T-helper 1 cell treated with Interleukin-12 subunit alpha and Interleukin-12 subunit beta and Interleukin-4 antibody, amounts not matched to agents 30 μg/mL and 1 μg/mL, for 36 hours (primary cell): Measurements from ENCODE around the gene NRIP1.
"Not testable (repeated sequence)": the region's sequence is repeated elsewhere in the genome, so short reads cannot be mapped to it uniquely, and the experiment has no call there.

Experiments
- H3K27ac Mint-ChIP-seq: one replicate; pipeline ENCODE4 v1.8.0; 2021; ENCODE audit warnings: mild to moderate bottlenecking, mixed read lengths
- H3K27me3 Mint-ChIP-seq: one replicate; pipeline ENCODE4 v1.8.0; 2021; ENCODE audit warnings: low read depth, mixed read lengths
- H3K36me3 Mint-ChIP-seq: one replicate; pipeline ENCODE4 v1.8.0; 2021; ENCODE audit warnings: low read depth, mixed read lengths
- H3K4me1 Mint-ChIP-seq: one replicate; pipeline ENCODE4 v1.8.0; 2021; ENCODE audit warnings: low read depth, mixed read lengths
- H3K4me3 Mint-ChIP-seq: one replicate; pipeline ENCODE4 v1.8.0; 2021; ENCODE audit warnings: mild to moderate bottlenecking, moderate library complexity, mixed read lengths
- H3K9me3 Mint-ChIP-seq: one replicate; pipeline ENCODE4 v1.8.0; 2021; ENCODE audit warnings: mixed read lengths

The NRIP1 gene

GRCh38 chr21:15037095-15037899 is 27.5 kb downstream of the NRIP1 start:
- Mint-ChIP-seq H3K27me3 (no peaks in the 10 kb centered on the region), H3K4me1 (peaks cover 8% of the 10 kb centered on the region), H3K9me3 (no peaks in the 10 kb centered on the region), H3K4me3 (no peak overlapping the region), H3K36me3 (peaks cover 9% of the 10 kb centered on the region), H3K27ac (no peak overlapping the region)

DNA sequence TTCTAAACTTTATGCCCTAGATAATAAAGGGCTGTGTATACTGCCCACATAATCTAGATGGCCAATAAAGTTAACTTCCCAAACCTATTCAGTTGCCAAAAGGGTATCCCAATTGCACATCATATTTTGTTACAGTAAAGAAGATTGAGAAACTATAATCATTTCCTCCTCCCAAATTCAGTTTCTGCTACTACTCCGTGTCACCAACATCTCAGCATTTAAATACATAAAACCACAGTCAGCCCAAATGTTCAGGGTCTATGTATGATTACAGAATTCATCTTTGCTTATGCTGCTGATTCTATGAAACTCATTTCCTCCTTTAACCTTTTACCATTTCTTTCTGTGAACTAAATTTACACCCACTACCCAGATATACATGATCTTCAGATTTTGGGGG is 28.6 kb downstream of the NRIP1 start:
- Mint-ChIP-seq H3K36me3 (peaks cover 9% of the 10 kb centered on the region), H3K27me3 (no peaks in the 10 kb centered on the region), H3K4me3 (no peak overlapping the region), H3K27ac (no peak overlapping the region), H3K4me1 (peaks cover 8% of the 10 kb centered on the region), H3K9me3 (no peaks in the 10 kb centered on the region)

- Mint-ChIP-seq H3K4me3 (no peak overlapping the region), H3K36me3 (peaks cover 8% of the 10 kb centered on the region), H3K27me3 (no peaks in the 10 kb centered on the region), H3K4me1 (peaks cover 12% of the 10 kb centered on the region), H3K27ac (no peak overlapping the region), H3K9me3 (peaks cover 3% of the 10 kb centered on the region)
Measured at GRCh38 chr21:15034126-15034853, 30.5 kb downstream of the NRIP1 start.

DNA sequence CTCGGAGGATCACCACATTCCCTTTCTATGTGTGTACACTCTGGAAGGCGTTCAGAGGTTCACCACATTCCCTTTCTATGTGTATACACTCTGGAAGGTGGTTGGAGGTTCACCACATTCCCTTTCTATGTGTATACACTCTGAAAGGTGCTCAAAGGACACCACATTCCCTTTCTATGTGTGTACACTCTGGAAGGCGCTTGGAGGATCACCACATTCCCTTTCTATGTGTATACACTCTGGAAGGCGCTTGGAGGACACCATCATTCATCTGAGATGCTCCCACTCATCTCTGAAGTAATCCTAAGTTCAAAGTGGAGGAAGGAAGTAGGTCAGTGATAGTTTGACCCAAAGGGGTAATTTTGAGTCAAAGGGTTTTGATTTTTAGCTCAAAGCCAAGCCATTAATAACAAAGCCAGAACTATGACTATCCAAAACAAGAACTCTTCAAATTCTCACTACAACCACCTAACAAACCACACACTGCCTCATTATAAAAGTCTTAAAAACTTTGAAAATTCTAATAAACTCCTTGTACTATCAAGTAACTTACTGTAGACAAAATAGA is 32.9 kb downstream of the NRIP1 start:
- H3K4me1 Mint-ChIP-seq = peaks cover 15% of the 10 kb centered on the region
- no peaks in the 10 kb centered on the region for H3K27me3 Mint-ChIP-seq
- no peak overlapping the region for H3K4me3 Mint-ChIP-seq
- H3K9me3 Mint-ChIP-seq = peaks cover 3% of the 10 kb centered on the region
- no peak overlapping the region for H3K27ac Mint-ChIP-seq
- peaks cover 3% of the 10 kb centered on the region for H3K36me3 Mint-ChIP-seq

- H3K4me1 Mint-ChIP-seq = peaks cover 16% of the 10 kb centered on the region
- H3K4me3 Mint-ChIP-seq, H3K27ac Mint-ChIP-seq, H3K36me3 Mint-ChIP-seq, H3K27me3 Mint-ChIP-seq, H3K9me3 Mint-ChIP-seq: not testable (repeated sequence)
Measured at GRCh38 chr21:15031362-15031761, 33.4 kb downstream of the NRIP1 start.

GRCh38 chr21:15030861-15031260 is 33.9 kb downstream of the NRIP1 start:
- not testable (repeated sequence) for H3K27ac Mint-ChIP-seq

DNA sequence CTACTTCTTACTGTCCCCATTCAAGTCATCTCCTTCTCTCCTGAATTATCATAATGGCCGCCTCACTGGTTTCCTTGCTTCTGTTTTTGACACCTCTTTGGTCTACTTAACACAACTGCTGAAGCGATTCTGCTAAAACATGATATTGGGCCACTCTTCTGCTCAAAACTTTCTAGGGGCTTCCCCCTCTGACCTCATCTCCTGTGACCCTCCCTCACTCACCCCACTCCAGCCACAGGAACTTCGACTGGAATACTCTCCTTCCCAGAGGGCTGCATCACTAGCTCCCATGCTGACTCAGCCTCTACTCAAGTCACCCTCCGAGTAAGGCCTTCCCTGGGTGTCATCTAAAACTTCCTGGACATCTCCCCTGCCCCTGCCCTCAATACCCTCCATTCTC is 35.7 kb downstream of the NRIP1 start:
- peaks cover 3% of the 10 kb centered on the region for H3K36me3 Mint-ChIP-seq
- peaks cover 8% of the 10 kb centered on the region for H3K4me1 Mint-ChIP-seq
- peaks cover 3% of the 10 kb centered on the region for H3K9me3 Mint-ChIP-seq
- H3K27me3 Mint-ChIP-seq = no peaks in the 10 kb centered on the region
- H3K27ac Mint-ChIP-seq = no peak overlapping the region
- H3K4me3 Mint-ChIP-seq = no peak overlapping the region

More at GRCh38 chr21:15030861-15031260, 33.9 kb downstream of the NRIP1 start:
- not testable (repeated sequence) for H3K27me3 Mint-ChIP-seq, H3K9me3 Mint-ChIP-seq, H3K4me3 Mint-ChIP-seq, H3K36me3 Mint-ChIP-seq
- peaks cover 12% of the 10 kb centered on the region for H3K4me1 Mint-ChIP-seq

DNA sequence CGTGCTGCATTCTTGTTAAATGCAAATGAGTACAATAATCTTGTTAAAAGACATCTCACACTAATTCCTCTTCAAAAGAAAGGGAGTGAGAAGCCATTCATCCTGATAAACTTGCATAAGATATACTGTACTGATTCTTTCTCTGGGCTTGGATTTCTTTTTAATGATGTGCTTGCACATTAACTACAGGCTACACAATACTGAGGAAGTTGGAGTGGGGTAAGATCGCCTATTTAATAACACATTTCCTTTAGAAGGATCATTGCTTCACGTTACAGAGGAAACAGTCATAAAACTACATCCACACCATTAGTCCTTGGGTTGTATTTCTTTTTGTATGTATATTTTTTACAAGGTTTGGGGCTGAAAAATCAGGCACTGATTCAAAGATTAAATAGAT is 36.6 kb downstream of the NRIP1 start:
- H3K27ac Mint-ChIP-seq = no peak overlapping the region
- H3K4me3 Mint-ChIP-seq = no peak overlapping the region

GRCh38 chr21:15027056-15027455 is 37.7 kb downstream of the NRIP1 start:
- Mint-ChIP-seq H3K9me3 (peaks cover 3% of the 10 kb centered on the region), H3K27me3 (no peaks in the 10 kb centered on the region), H3K4me1 (peaks cover 8% of the 10 kb centered on the region), H3K27ac (no peak overlapping the region), H3K4me3 (no peak overlapping the region), H3K36me3 (peaks cover 3% of the 10 kb centered on the region)

More for the DNA sequence above, 36.6 kb downstream of the NRIP1 start:
- H3K36me3 Mint-ChIP-seq = peaks cover 3% of the 10 kb centered on the region
- H3K27me3 Mint-ChIP-seq = no peaks in the 10 kb centered on the region
- H3K4me1 Mint-ChIP-seq = peaks cover 8% of the 10 kb centered on the region
- peaks cover 3% of the 10 kb centered on the region for H3K9me3 Mint-ChIP-seq

DNA sequence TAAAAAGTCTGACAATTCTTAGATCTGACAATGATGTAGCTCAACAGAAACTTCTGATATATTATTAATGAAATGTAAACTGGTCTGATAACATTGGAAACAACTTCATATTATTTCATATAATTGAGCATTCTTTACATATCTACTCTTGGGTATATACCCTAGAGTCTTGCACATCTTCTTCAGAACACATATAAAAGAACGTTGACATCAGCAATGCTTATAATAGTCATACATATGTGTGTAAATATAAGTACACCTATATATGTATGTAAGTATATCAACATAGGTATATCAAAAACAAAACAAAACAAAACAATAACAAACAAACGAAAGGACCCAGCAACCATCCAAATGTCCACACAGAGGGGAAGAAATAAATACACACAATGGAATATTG is 38.4 kb downstream of the NRIP1 start:
- Mint-ChIP-seq H3K4me1 (peaks cover 8% of the 10 kb centered on the region), H3K27ac (no peak overlapping the region), H3K9me3 (peaks cover 3% of the 10 kb centered on the region)

GRCh38 chr21:15023776-15024175 is 41.0 kb downstream of the NRIP1 start:
- Mint-ChIP-seq H3K4me3 (no peak overlapping the region), H3K36me3 (no peaks in the 10 kb centered on the region), H3K27ac (no peak overlapping the region), H3K9me3 (no peaks in the 10 kb centered on the region), H3K4me1 (peaks cover 1% of the 10 kb centered on the region), H3K27me3 (no peaks in the 10 kb centered on the region)

More for the DNA sequence above, 38.4 kb downstream of the NRIP1 start:
- Mint-ChIP-seq H3K36me3 (peaks cover 3% of the 10 kb centered on the region), H3K4me3 (no peak overlapping the region), H3K27me3 (no peaks in the 10 kb centered on the region)

DNA sequence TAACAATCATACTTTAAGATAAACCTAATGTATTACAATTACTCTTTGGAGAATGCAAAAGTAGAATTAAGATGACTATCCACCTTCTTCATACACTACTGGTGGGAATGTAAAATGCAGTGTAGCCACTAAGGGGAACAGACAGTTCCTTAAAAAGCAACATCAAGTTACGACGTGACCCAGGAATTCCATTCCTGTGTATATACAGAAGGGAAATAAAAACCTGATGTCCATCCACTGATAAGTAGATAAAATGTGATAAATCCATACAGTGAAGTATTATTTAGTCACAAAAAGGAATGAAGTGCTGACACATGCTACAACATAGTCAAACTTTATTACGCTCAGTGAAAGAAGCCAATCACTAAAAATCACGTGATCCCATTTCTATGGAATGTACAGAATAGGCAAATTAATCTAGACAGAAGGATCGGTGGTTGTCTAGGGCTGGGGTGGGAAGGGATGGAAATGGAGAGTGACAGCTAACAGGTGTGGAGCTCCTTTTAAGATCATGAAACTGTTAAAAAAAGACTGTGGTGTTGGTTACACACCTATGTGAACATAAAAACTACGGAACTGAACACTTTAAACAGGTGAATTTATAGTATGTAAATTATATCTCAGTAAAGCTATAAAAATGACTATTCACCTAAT is 42.1 kb downstream of the NRIP1 start:
- Mint-ChIP-seq H3K4me1 (peaks cover 1% of the 10 kb centered on the region), H3K27me3 (no peaks in the 10 kb centered on the region), H3K36me3 (no peaks in the 10 kb centered on the region), H3K27ac (no peak overlapping the region), H3K9me3 (no peaks in the 10 kb centered on the region), H3K4me3 (no peak overlapping the region)

GRCh38 chr21:15020797-15021196 is 44.0 kb downstream of the NRIP1 start:
- Mint-ChIP-seq H3K4me3 (no peak overlapping the region), H3K9me3 (no peaks in the 10 kb centered on the region), H3K27ac (no peak overlapping the region), H3K27me3 (no peaks in the 10 kb centered on the region), H3K36me3 (no peaks in the 10 kb centered on the region), H3K4me1 (no peaks in the 10 kb centered on the region)

DNA sequence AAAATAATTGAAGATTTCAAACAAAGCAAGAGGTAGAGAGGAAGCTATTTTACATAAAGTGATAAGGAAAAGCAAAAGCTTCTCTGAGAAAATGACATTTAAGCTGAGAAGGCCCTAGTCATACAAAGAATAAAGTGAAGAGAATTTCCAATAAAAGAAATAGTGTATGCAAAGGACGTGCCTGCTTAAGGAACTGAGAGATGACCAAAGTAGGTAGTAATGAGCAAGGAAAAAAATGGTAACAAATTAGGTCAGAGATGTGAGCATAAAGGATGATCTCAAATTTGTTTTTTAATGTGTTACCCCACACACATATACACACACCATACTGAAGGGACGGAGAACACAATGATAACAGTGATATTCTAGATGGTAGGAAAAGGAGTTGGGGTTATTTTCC is 46.4 kb downstream of the NRIP1 start:
- H3K9me3 Mint-ChIP-seq = no peaks in the 10 kb centered on the region
- H3K27me3 Mint-ChIP-seq = no peaks in the 10 kb centered on the region
- no peak overlapping the region for H3K4me3 Mint-ChIP-seq

More for the DNA sequence above, 46.4 kb downstream of the NRIP1 start:
- no peak overlapping the region for H3K27ac Mint-ChIP-seq
- no peaks in the 10 kb centered on the region for H3K4me1 Mint-ChIP-seq
- no peaks in the 10 kb centered on the region for H3K36me3 Mint-ChIP-seq
